HepG2 (cell line): ENCODE measurements around the gene PPP2R5C.

Source experiments
- RAD21 ChIP-seq: fragments of 450-650 bp; formaldehyde crosslinking; IDR thresholded peaks from 2 replicates; pipeline ENCODE4 v1.5.0; 2020; ENCODE audit warnings: mild to moderate bottlenecking
- SIN3A ChIP-seq: IDR thresholded peaks from 2 replicates; pipeline ENCODE4 v1.6.1; 2011; ENCODE audit warnings: low read depth, mild to moderate bottlenecking, control low read depth, low read length, borderline replicate concordance
- ZNF446 ChIP-seq: sonication (generic); formaldehyde crosslinking; IDR thresholded peaks from 2 replicates; pipeline ENCODE4 v1.5.0; 2020; ENCODE audit warnings: mild to moderate bottlenecking, missing genetic modification reagents
- TF ChIP-seq, protein P1 (sequence below): sonication (generic); formaldehyde crosslinking; IDR thresholded peaks from 2 replicates; pipeline ENCODE4 v1.5.0; 2020; ENCODE audit warnings: mild to moderate bottlenecking, missing genetic modification reagents, moderate library complexity
- TF ChIP-seq, protein P2 (sequence below): sonication (generic); formaldehyde crosslinking; IDR thresholded peaks from 2 replicates; pipeline ENCODE4 v1.4.0; 2020; ENCODE audit warnings: mild to moderate bottlenecking, missing genetic modification reagents, borderline replicate concordance

DNA sequence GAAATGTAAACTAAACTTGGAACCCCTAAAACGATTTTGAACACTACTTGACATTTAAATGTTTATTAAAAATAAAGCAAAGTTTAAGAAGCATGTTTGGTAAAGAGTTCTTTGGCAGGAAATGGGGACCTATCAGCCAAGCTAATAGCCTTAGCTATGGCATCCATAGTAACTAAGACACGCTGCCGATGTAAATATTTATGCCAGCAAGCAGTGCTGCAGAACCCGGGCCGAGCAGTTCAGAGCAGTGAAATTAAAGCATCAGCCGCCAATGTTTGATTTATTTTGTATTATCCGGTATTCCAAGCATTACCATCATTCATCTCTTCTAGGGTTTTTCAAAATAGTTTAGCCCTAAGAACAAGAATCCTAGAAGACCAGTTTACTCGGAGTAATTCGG lies 61.6 kb downstream of the PPP2R5C start:
- TF ChIP-seq ZNF446 (CRISPR knock-in tag) (no peak), SIN3A (no peak), RAD21 (CRISPR knock-in tag) (no peak)
- TF ChIP-seq, protein P1, sequence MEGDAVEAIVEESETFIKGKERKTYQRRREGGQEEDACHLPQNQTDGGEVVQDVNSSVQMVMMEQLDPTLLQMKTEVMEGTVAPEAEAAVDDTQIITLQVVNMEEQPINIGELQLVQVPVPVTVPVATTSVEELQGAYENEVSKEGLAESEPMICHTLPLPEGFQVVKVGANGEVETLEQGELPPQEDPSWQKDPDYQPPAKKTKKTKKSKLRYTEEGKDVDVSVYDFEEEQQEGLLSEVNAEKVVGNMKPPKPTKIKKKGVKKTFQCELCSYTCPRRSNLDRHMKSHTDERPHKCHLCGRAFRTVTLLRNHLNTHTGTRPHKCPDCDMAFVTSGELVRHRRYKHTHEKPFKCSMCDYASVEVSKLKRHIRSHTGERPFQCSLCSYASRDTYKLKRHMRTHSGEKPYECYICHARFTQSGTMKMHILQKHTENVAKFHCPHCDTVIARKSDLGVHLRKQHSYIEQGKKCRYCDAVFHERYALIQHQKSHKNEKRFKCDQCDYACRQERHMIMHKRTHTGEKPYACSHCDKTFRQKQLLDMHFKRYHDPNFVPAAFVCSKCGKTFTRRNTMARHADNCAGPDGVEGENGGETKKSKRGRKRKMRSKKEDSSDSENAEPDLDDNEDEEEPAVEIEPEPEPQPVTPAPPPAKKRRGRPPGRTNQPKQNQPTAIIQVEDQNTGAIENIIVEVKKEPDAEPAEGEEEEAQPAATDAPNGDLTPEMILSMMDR, result no peak
- TF ChIP-seq, protein P2, sequence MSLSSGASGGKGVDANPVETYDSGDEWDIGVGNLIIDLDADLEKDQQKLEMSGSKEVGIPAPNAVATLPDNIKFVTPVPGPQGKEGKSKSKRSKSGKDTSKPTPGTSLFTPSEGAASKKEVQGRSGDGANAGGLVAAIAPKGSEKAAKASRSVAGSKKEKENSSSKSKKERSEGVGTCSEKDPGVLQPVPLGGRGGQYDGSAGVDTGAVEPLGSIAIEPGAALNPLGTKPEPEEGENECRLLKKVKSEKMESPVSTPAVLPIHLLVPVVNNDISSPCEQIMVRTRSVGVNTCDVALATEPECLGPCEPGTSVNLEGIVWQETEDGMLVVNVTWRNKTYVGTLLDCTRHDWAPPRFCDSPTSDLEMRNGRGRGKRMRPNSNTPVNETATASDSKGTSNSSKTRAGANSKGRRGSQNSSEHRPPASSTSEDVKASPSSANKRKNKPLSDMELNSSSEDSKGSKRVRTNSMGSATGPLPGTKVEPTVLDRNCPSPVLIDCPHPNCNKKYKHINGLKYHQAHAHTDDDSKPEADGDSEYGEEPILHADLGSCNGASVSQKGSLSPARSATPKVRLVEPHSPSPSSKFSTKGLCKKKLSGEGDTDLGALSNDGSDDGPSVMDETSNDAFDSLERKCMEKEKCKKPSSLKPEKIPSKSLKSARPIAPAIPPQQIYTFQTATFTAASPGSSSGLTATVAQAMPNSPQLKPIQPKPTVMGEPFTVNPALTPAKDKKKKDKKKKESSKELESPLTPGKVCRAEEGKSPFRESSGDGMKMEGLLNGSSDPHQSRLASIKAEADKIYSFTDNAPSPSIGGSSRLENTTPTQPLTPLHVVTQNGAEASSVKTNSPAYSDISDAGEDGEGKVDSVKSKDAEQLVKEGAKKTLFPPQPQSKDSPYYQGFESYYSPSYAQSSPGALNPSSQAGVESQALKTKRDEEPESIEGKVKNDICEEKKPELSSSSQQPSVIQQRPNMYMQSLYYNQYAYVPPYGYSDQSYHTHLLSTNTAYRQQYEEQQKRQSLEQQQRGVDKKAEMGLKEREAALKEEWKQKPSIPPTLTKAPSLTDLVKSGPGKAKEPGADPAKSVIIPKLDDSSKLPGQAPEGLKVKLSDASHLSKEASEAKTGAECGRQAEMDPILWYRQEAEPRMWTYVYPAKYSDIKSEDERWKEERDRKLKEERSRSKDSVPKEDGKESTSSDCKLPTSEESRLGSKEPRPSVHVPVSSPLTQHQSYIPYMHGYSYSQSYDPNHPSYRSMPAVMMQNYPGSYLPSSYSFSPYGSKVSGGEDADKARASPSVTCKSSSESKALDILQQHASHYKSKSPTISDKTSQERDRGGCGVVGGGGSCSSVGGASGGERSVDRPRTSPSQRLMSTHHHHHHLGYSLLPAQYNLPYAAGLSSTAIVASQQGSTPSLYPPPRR, result no peak
